OCI-LY7 (cell line): ENCODE results near the gene APOB.

Experiments used
- CTCF ChIP-seq: fragments of 200-600 bp; sonication (generic); conservative IDR thresholded peaks from 2 replicates; pipeline ENCODE4 v1.5.1; 2014; ENCODE audit warnings: mild to moderate bottlenecking, antibody characterized with exemption, low read length, moderate library complexity, mixed read lengths
- EZH2phosphoT487 ChIP-seq: fragments of 200-600 bp; sonication (generic); IDR thresholded peaks from 2 replicates; pipeline ENCODE4 v1.6.1; 2018; ENCODE audit warnings: low read depth, borderline replicate concordance, mild to moderate bottlenecking, mixed run types, antibody characterized with exemption, low read length, moderate library complexity, mixed read lengths

- no peak for TF ChIP-seq EZH2phosphoT487
- TF ChIP-seq CTCF = no peak
These were observed 49.7 kb downstream of the APOB start for GRCh38 chr2:20994130-20994529.
